BLaER1 treated with 17β-estradiol and CSF1 and Interleukin-3, amounts not matched to agents 10 nM and 100 nM (cell line): Measurements from ENCODE around the gene SUDS3.

Source experiments
- H3K27ac ChIP-seq, 11 experiments: shearing (Covaris generic); formaldehyde crosslinking; 2 replicates each; pipeline ENCODE4 v1.8.1; 2022
- H3K27me3 ChIP-seq, 11 experiments: shearing (Covaris generic); formaldehyde crosslinking; 2 replicates each; pipeline ENCODE4 v1.8.1; 2022
- H3K36me3 ChIP-seq, 11 experiments: shearing (Covaris generic); formaldehyde crosslinking; 2 replicates each; pipeline ENCODE4 v1.8.1; 2022
- H3K4me1 ChIP-seq, 10 experiments: shearing (Covaris generic); formaldehyde crosslinking; 2 replicates each; pipeline ENCODE4 v1.8.1; 2022
- H3K4me2 ChIP-seq, 11 experiments: shearing (Covaris generic); formaldehyde crosslinking; 2 replicates each; pipeline ENCODE4 v1.8.1; 2022
- H3K4me3 ChIP-seq, 10 experiments: shearing (Covaris generic); formaldehyde crosslinking; 2 replicates each; pipeline ENCODE4 v1.8.1; 2022
- H3K9ac ChIP-seq, 11 experiments: shearing (Covaris generic); formaldehyde crosslinking; 2 replicates each; pipeline ENCODE4 v1.8.1; 2022
- H3K9me3 ChIP-seq, 11 experiments: shearing (Covaris generic); formaldehyde crosslinking; replicated peaks in 1 of 11; 2 replicates each; pipeline ENCODE4 v1.8.1; 2022
- H4K20me1 ChIP-seq, 11 experiments: shearing (Covaris generic); formaldehyde crosslinking; 2 replicates each; pipeline ENCODE4 v1.8.1; 2022
- Cebpa-rat ChIP-seq, 11 experiments: shearing (Covaris generic); IDR thresholded peaks; 2 replicates each; pipeline ENCODE4 v1.8.1; 2022

The SUDS3 gene

GRCh38 chr12:118459110-118459509, 82.8 kb downstream of the SUDS3 start:
- Histone ChIP-seq H4K20me1 (no peaks in the 10 kb centered on the region), H3K4me1 (peaks cover 0 to 7% (median 5%) of the 10 kb centered on the region in 10 experiments; a peak in 11 of 20 replicates), H3K36me3 (no peaks in the 10 kb centered on the region), H3K27ac (no peak overlapping the region), H3K27me3 (no peaks in the 10 kb centered on the region), H3K4me2 (no peak overlapping the region), H3K9ac (no peak overlapping the region), H3K9me3 (peaks cover 0 to 18% (median 0%) of the 10 kb centered on the region in 11 experiments; a peak in 7 of 22 replicates), H3K4me3 (no peak overlapping the region)
- TF ChIP-seq Cebpa-rat (IDR thresholded peaks at IDR 0.05), result no peak

DNA sequence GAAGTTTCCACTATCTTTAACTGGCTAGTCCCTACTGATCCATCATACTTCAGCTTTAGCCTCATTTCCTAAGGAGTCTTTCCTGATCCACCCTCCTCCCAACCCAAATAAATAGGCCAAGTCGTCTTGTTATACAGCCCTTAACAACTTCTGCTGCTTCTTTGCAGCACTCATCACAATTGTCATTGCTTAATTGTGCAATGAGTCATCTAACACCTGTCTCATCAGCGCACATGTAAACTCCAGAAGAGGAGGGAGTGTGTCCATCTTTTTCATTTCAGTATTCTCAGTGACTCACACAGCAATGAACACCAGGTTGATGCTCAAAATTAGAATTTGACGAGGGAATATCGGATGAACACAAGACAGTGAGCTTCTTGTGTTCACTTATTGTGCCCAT, 87.3 kb downstream of the SUDS3 start:
- H3K9me3 ChIP-seq, result peaks cover 0 to 18% (median 0%) of the 10 kb centered on the region in 11 experiments; a peak in 7 of 22 replicates
- H3K27ac ChIP-seq, result no peak overlapping the region
- H3K4me1 ChIP-seq, result no peaks in the 10 kb centered on the region
- H3K36me3 ChIP-seq, result no peaks in the 10 kb centered on the region
- no peak overlapping the region for H3K9ac ChIP-seq
- no peaks in the 10 kb centered on the region for H4K20me1 ChIP-seq
- TF ChIP-seq Cebpa-rat (IDR thresholded peaks at IDR 0.05), result no peak
- no peak overlapping the region for H3K4me2 ChIP-seq
- no peaks in the 10 kb centered on the region for H3K27me3 ChIP-seq
- H3K4me3 ChIP-seq, result no peak overlapping the region

DNA sequence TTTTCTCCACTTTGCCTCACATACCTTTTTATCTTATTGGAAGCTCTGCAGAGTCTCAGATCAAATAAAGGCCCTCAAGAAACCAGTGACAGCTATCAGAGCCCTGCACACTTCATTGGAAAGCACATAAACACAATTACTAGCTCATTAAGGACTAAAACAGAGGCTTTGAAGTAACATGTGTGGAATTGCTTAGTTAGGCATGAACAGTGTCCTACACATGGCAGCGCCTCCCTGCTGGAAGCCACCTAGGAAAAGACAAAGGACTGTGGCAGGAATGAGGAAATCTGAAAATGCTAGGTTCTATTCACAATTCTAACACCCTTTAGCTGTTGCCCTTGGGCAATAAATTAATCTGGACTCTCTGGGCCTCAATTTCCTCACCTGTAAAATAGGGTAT, 89.4 kb downstream of the SUDS3 start:
- H4K20me1 ChIP-seq, result no peaks in the 10 kb centered on the region
- H3K27ac ChIP-seq, result no peak overlapping the region
- no peak overlapping the region for H3K4me3 ChIP-seq
- H3K4me2 ChIP-seq, result no peak overlapping the region
- H3K9ac ChIP-seq, result no peak overlapping the region
- H3K9me3 ChIP-seq, result peaks cover 0 to 5% (median 0%) of the 10 kb centered on the region in 11 experiments; a peak in 7 of 22 replicates
- no peaks in the 10 kb centered on the region for H3K4me1 ChIP-seq
- no peaks in the 10 kb centered on the region for H3K36me3 ChIP-seq
- TF ChIP-seq Cebpa-rat (IDR thresholded peaks at IDR 0.05), result no peak
- H3K27me3 ChIP-seq, result no peaks in the 10 kb centered on the region
